WERI-Rb-1 (cell line): ENCODE measurements around the gene LIMK1.
"Not testable (repeated sequence)": the region's sequence is repeated elsewhere in the genome, so short reads cannot be mapped to it uniquely, and the experiment has no call there.

Experiments used
- DNase-seq: peaks from one replicate; pipeline ENCODE4 v3.0.0-alpha.2; 2020
- H3K27ac ChIP-seq: fragments of 250-450 bp; sonication (Bioruptor Pico); 2 replicates; pipeline ENCODE4 v1.5.1; 2020; ENCODE audit warnings: mild to moderate bottlenecking, moderate library complexity
- H3K27me3 ChIP-seq: fragments of 250-450 bp; sonication (Bioruptor Pico); 2 replicates; pipeline ENCODE4 v1.5.1; 2021; ENCODE audit warnings: mild to moderate bottlenecking, low read depth, moderate library complexity; ENCODE audit not compliant: insufficient read depth, severe bottlenecking
- H3K36me3 ChIP-seq: fragments of 250-450 bp; sonication (Bioruptor Pico); 2 replicates; pipeline ENCODE4 v1.5.1; 2020; ENCODE audit warnings: mild to moderate bottlenecking, moderate library complexity
- H3K4me3 ChIP-seq: 2 replicates; pipeline ENCODE4 v1.5.1; 2011; ENCODE audit warnings: low read depth, mild to moderate bottlenecking, control low read depth, low read length
- H3K9me3 ChIP-seq: fragments of 250-450 bp; sonication (Bioruptor Pico); 2 replicates; pipeline ENCODE4 v1.5.1; 2021; ENCODE audit warnings: mild to moderate bottlenecking, moderate library complexity; ENCODE audit not compliant: severe bottlenecking
- TF ChIP-seq, protein P1 (sequence below): IDR thresholded peaks from 2 replicates; pipeline ENCODE4 v1.5.1; 2011; ENCODE audit warnings: low read depth, mild to moderate bottlenecking, control low read depth, inconsistent platforms, low read length

Gene LIMK1

GRCh38 chr7:74115326-74115725 lies 31.7 kb downstream of the LIMK1 start:
- Histone ChIP-seq H3K27ac (no peak overlapping the region), H3K36me3 (peaks cover 45% of the 10 kb centered on the region), H3K27me3 (no peaks in the 10 kb centered on the region), H3K4me3 (no peak overlapping the region), H3K9me3 (no peaks in the 10 kb centered on the region)
- TF ChIP-seq, protein P1, sequence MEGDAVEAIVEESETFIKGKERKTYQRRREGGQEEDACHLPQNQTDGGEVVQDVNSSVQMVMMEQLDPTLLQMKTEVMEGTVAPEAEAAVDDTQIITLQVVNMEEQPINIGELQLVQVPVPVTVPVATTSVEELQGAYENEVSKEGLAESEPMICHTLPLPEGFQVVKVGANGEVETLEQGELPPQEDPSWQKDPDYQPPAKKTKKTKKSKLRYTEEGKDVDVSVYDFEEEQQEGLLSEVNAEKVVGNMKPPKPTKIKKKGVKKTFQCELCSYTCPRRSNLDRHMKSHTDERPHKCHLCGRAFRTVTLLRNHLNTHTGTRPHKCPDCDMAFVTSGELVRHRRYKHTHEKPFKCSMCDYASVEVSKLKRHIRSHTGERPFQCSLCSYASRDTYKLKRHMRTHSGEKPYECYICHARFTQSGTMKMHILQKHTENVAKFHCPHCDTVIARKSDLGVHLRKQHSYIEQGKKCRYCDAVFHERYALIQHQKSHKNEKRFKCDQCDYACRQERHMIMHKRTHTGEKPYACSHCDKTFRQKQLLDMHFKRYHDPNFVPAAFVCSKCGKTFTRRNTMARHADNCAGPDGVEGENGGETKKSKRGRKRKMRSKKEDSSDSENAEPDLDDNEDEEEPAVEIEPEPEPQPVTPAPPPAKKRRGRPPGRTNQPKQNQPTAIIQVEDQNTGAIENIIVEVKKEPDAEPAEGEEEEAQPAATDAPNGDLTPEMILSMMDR = peak; percentile 32; the same call in 1 of the 2 replicates
- DNase-seq = peak; percentile 32

GRCh38 chr7:74116356-74116755 lies 32.8 kb downstream of the LIMK1 start:
- peaks cover 42% of the 10 kb centered on the region for H3K36me3 ChIP-seq
- no peaks in the 10 kb centered on the region for H3K27me3 ChIP-seq
- no peak for DNase-seq
- TF ChIP-seq, protein P1 = no peak
- no peaks in the 10 kb centered on the region for H3K9me3 ChIP-seq
- H3K27ac ChIP-seq = no peak overlapping the region
- H3K4me3 ChIP-seq = no peak overlapping the region

DNA sequence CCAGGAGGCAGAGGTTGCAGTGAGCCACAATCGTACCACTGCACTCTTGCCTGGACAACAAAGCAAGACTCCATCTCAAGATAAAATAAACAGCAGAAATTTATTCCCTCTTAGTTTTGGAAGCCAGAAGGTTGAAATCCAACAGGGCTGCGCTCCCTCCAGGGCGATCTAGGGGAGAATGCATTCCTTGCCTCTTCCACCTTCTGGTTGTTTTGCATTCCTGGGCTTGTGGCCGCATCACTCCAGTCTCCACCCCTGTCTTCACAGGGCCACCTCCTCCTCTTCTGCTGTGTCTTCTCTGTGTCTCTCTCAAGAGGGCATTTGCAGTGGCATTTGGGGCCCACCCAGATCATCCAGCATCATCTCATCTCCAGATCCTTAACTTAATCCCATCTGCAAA lies 36.2 kb downstream of the LIMK1 start:
- no peak overlapping the region for H3K27ac ChIP-seq
- H3K27me3 ChIP-seq = no peaks in the 10 kb centered on the region
- TF ChIP-seq, protein P1 = no peak
- no peak for DNase-seq
- peaks cover 34% of the 10 kb centered on the region for H3K36me3 ChIP-seq
- no peaks in the 10 kb centered on the region for H3K9me3 ChIP-seq
- no peak overlapping the region for H3K4me3 ChIP-seq

- DNase-seq = no peak
- H3K36me3 ChIP-seq = peaks cover 34% of the 10 kb centered on the region
- H3K27ac ChIP-seq = no peak overlapping the region
- H3K27me3 ChIP-seq = no peaks in the 10 kb centered on the region
- TF ChIP-seq, protein P1 = no peak
- no peak overlapping the region for H3K4me3 ChIP-seq
- H3K9me3 ChIP-seq = no peaks in the 10 kb centered on the region
Observed at GRCh38 chr7:74121401-74122249, 38.0 kb downstream of the LIMK1 start.

- not testable (repeated sequence) for H3K9me3 ChIP-seq, H3K27ac ChIP-seq, DNase-seq, H3K4me3 ChIP-seq, H3K27me3 ChIP-seq
- H3K36me3 ChIP-seq = peaks cover 24% of the 10 kb centered on the region
Observed at GRCh38 chr7:74123892-74124291, 40.3 kb downstream of the LIMK1 start.

DNA sequence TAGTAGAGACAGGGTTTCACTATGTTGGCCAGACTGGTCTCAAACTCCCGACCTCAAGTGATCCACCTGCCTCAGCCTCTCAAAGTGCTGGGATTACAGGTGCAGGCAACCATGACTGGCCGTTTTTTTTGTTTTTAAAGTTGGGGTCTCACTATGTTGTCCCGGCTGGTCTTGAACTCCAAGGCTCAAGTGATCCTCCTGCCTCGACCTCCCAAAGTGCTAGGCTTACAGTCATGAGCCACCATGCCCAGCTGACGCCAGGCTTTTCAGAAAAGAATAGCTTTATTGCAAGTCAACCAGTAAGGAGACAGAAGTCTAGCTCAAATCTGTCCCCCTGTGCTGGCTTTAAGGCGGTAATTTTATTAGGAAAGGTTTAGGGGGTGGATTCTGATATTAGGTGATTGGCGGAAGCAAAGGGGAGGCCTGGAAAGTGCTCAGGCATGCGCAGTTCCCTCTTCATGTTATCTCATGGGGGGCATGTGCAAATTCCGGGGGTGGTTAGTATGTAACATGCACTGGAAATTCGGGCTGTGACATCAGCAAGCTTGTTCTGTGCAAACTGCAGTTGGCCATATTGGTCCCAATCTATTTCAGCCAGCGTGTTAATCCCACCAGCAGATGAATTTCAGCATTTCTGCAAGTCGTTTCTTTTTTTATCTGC lies 42.7 kb downstream of the LIMK1 start:
- TF ChIP-seq, protein P1 = no peak
- Histone ChIP-seq H3K27me3 (no peaks in the 10 kb centered on the region), H3K27ac (no peak overlapping the region), H3K36me3 (peaks cover 9% of the 10 kb centered on the region), H3K4me3 (no peak overlapping the region), H3K9me3 (no peaks in the 10 kb centered on the region)
- DNase-seq = no peak
